ENCODE results near the gene DOCK10. TPM values are rescaled to one million over a fixed set of nuclear protein-coding genes. Genes with fewer than 3 reads are reported as not detected.

The DOCK10 gene
- total and polyA plus RNA-seq, 2 donors (not counting 3 experiments of a cell fraction or from before 2014, with no cell fraction given), result 5.8 to 23.0 TPM

GRCh38 chr2:224817676-224818075, 224.6 kb downstream of the DOCK10 start:
- no peaks in the 10 kb centered on the region for H3K27me3 ChIP-seq (ENCODE audit: control insufficient read depth in 2 of 2, insufficient read depth in 2 of 2, low read length in 2 of 2)
- peaks cover 34% of the 10 kb centered on the region for H3K4me1 ChIP-seq (ENCODE audit: control insufficient read depth, extremely low read depth, insufficient read depth, low read length)
- no peaks in the 10 kb centered on the region for H3K79me2 ChIP-seq (ENCODE audit: control insufficient read depth, insufficient read depth, low read length)
- no peak for DNase-seq (ENCODE audit: low read depth, low spot score)
- intact Hi-C loops (cut with micrococcal nuclease), result loop anchor here (1.0 to 5.0 kb wide), 2 partner anchors 20 to 110 kb away; no protein-coding TSS in a partner anchor
- no peak overlapping the region for H3K4me3 ChIP-seq (replicated peaks in 1 of 3; ENCODE audit: insufficient read depth in 1 of 3, low read depth in 1 of 3, low read length in 3 of 3)
- no peaks in the 10 kb centered on the region for H3K9me3 ChIP-seq (replicated peaks; ENCODE audit: control insufficient read depth, insufficient read depth, low read length)
- no peaks in the 10 kb centered on the region for H3K36me3 ChIP-seq (ENCODE audit: control insufficient read depth in 2 of 2, extremely low read depth in 1 of 2, insufficient read depth in 2 of 2, low read length in 2 of 2)
- dilution Hi-C loops (cut with MboI; ENCODE audit: extremely low pct_ligation_motif_present, low sequenced_read_pairs), result no loop called here
- ChIA-PET POLR2A (no interaction called here), CTCF (no interaction called here)
- no peak for FAIRE-seq
- peak overlapping the region; percentile 23 for H3K27ac ChIP-seq (ENCODE audit: insufficient read depth, low read depth, low read length)
- H2AFZ ChIP-seq (ENCODE audit: low read depth, low read length), result no peak overlapping the region
- no peaks in the 10 kb centered on the region for H3K9me1 ChIP-seq (replicated peaks; ENCODE audit: control insufficient read depth, extremely low read depth, insufficient read depth, low read length)
- no peak overlapping the region for H3K4me2 ChIP-seq (ENCODE audit: insufficient read depth, low read length)
- H4K20me1 ChIP-seq (replicated peaks; ENCODE audit: control insufficient read depth, extremely low read depth, insufficient read depth, low read length), result no peaks in the 10 kb centered on the region
- BruUV-seq (replicated peaks), result no TSS peak
- TF ChIP-seq POLR2A (IDR thresholded peaks at IDR 0.05; ENCODE audit: low read depth, low read length) (no peak), EZH2 (IDR thresholded peaks at IDR 0.05; ENCODE audit: borderline replicate concordance, low read depth, low read length, severe bottlenecking) (no peak), POLR2AphosphoS5 (IDR thresholded peaks at IDR 0.05; ENCODE audit: insufficient read depth, low read depth, low read length) (no peak), JUN (IDR thresholded peaks at IDR 0.05; ENCODE audit: borderline replicate concordance, insufficient read depth, insufficient read length, low read depth) (no peak), MAX (IDR thresholded peaks at IDR 0.05; ENCODE audit: insufficient read depth, insufficient read length) (no peak), GATA2 (IDR thresholded peaks at IDR 0.05; ENCODE audit: insufficient read depth, insufficient read length, low read depth, low read length) (no peak), CTCF (IDR thresholded peaks at IDR 0.05; ENCODE audit: extremely low read depth in 1 of 2, insufficient read depth in 1 of 2, low read depth in 1 of 2, low read length in 2 of 2) (no peak), FOS (IDR thresholded peaks at IDR 0.05; ENCODE audit: borderline replicate concordance, insufficient read depth, low read length) (no peak), MYC (IDR thresholded peaks at IDR 0.05; ENCODE audit: low read depth, low read length) (no peak)
- H3K9ac ChIP-seq (replicated peaks; ENCODE audit: extremely low read depth, insufficient read depth, low read length), result no peak overlapping the region
